Stimulated activated CD8-positive, alpha-beta memory T cell treated with anti-CD3 and anti-CD28 coated beads, Interleukin-15, amount 100 ng/mL, for 48 hours (primary cell): Measurements from ENCODE around the gene GPR158.
"Not testable (repeated sequence)": the region's sequence is repeated elsewhere in the genome, so short reads cannot be mapped to it uniquely, and the experiment has no call there.

ENCODE experiments used
- DNase-seq, 2 donors: peaks; one replicate each; pipeline ENCODE4 v3.0.0-alpha.2; 2020; ENCODE audit warnings: low read depth in 2 of 2

Gene GPR158

DNA sequence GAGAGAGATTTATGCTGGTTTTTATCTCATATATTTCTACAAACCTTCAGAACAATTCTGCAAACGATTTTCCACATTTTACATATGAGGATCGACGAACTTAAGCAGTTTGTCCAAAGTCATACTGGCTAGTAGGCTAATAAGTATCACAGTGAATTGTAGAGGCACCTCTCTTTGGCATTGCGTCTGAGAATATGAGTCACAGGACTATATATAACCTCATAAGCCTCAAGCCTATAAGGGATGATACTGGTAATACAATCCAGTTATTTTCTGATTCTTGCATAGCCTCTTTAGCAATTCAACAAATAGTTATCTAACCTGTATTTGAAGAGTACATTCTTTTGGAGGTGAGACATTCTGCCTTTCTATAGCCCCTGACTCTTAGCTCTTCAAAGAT, 129.8 kb downstream of the GPR158 start:
- no peak for DNase-seq

DNA sequence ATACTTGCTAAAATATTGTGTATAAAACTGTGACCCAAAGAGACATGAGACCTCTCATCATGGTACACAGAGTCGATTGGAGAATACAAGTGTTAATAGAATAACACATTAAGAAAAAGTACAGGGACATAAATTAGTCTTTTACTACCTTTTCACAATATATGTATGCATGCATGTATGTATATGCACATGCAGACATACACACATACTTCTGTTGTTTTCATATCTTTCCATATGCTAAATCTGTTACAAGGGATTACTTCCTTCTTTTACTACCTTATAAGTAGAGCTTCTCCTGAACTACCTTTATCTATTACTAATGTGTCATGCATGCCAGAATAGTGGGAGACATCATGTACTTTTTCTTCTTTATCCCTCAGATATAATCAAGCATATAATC, 131.6 kb downstream of the GPR158 start:
- no peak for DNase-seq

GRCh38 chr10:25308278-25308677, 133.5 kb downstream of the GPR158 start:
- no peak for DNase-seq

DNA sequence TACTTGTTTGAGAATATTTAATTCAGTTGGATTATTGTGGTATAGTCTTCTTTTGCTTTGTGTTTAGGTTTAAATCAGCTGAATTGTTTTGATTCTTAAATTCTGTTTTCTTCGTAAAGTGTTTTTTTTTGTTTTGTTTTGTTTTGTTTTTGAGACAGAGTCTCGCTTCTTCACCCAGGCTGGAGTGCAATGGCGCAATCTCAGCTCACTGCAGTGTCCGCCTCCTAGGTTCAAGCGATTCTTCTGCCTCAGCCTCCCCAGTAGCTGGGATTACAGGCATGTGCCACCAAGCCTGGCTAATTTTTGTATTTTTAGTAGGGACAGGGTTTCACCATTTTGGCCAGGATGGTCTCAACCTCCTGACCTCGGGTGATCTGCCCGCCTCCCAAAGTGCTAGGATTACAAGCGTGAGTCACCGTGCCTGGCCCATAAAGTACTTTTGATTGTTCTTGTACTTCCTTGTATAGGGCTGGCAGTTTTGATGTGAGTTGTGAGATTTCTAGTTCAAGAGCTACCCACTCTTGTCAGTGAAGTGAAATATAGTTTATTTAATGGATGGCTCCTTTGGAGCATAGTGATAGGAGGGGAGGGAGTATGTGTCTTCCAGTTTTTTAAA, 142.9 kb downstream of the GPR158 start:
- DNase-seq = not testable (repeated sequence)

GRCh38 chr10:25327273-25327672, 152.5 kb downstream of the GPR158 start:
- DNase-seq = no peak

- DNase-seq = no peak
These were observed 153.6 kb downstream of the GPR158 start for GRCh38 chr10:25328361-25328760.

- DNase-seq = not testable (repeated sequence)
These were observed 154.8 kb downstream of the GPR158 start for GRCh38 chr10:25329587-25329986.

DNA sequence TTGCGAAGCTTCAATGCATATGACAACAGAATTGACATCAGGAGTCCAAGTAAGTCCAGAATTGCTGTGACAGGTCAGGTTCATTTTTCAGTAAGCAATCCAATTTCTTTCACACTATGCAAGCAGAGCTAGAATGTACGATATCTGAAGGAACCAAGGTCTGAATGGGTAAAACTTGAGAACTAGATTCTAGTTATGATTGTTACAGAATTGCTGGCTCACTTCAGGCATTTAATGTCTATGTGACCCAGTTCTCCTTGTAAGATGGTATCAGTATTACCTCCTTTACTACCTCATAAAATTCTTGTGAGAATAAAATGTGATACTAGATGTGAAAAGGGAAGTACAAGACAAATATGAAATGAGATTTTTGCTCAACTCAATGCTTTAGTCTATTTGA, 159.6 kb downstream of the GPR158 start:
- no peak for DNase-seq

- no peak for DNase-seq
These were observed 161.5 kb downstream of the GPR158 start for GRCh38 chr10:25336330-25336729.

DNA sequence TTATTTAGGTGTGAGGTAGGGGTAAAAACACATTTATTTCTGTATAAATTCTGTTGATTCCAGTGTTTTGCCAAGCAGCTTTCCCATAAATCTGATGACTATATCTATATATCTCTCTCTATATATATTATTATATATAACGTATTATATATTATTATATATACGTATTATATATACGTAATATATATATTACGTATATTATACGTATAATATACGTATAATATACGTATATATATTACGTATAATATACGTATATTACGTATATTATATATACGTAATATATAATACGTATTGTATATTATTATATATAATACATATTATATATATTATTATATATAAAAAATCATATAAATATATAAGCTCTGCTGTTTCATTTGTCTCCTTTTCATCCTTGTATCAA, 163.5 kb downstream of the GPR158 start:
- no peak for DNase-seq

DNA sequence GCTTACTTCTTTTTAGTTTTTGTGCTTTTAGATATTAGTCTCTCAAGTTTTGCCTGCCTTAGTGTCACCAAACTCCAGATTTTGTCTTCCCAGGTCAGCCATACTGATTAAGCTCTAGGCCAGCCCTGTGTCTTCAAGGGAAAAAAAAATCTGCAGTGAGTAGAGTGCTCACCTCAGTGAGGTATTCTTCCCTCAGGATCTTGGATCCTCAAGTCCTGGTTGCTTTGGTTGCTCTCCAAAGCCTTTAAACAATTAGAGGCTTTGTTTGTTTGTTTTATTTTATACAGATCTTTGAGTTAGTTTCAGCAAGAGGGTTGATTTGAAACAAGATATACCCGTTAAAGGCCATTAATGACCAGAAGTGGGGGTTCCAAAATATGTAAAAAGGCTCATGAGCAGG, 165.2 kb downstream of the GPR158 start:
- DNase-seq = no peak

- no peak for DNase-seq
These were observed 174.7 kb downstream of the GPR158 start for GRCh38 chr10:25349520-25349919.

GRCh38 chr10:25356609-25357008, 181.8 kb downstream of the GPR158 start:
- DNase-seq = no peak

GRCh38 chr10:25357269-25357668, 182.5 kb downstream of the GPR158 start:
- no peak for DNase-seq

DNA sequence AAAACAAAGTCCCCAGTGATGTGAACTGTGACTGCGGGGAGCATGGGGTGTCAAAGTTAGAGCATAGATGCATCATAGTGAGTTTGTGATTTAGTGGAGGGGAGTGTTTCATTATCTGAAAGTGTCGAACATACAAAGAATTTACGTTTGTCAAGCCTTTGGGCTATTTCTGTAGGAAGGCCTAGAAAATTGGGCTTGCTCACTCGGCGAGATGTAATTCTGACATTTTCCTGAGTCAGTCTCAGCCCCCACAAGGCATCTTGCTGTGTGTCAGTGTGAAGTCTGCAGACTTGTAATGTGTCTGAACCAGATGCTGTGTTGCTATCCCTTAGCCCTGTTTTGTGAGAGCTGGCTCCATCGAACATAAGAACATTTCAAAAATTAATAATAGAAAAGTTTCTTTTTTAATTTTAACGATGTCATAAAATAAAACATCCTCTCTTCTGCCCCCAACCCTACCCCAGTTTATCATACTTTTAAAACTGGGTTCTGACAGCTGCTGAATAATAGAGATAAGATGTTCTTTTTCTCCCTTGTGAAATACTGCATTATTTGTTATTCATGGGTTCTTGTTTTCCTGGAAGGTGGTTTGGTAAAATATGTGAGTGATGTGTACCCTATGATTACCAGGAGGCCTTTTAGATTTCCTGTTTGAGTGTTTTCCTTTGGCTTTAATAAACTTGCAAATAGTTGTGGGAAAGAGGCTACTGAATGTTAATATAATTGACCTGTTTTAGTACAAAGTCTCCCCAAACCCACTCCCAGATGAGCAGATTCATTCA, 207.4 kb downstream of the GPR158 start:
- no peak for DNase-seq

GRCh38 chr10:25382901-25383300, 208.1 kb downstream of the GPR158 start:
- DNase-seq = not testable (repeated sequence)

DNA sequence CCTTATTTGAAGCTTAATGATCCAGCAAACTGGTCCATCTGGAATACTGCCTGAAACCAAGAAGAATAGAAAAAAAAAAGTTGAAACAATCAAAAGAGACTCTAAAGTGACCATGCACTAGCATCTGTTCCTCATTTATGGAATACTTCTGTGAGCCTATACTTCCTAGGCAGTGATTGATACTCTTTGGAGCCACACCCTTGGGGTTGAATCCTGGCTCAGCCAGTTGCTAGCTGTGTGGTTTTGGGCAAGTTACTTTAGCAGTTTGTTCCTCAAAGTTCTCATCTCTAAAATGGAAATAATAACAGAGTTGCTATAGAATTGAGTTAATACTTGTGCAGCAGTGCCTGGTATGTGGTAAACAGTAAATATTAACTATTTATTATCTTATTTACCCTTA, 208.9 kb downstream of the GPR158 start:
- DNase-seq = no peak

DNA sequence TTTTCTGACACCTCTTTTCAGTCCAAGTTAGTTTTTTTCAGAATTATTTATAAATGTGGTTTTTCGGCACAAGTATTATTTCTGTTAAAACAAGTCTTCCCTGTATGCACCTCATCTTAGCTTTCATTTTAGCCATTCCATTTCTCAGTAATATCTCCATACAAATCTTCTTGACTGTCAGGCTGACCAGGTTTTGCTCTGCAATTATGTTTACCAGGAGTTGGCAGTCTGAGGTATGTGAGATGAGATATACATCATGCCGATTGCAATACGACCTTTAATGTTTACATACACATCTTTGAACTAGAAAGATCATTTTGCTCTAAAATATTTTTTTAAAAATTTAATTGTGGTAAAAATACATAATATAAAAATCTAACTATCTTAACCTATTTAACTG, 209.8 kb downstream of the GPR158 start:
- DNase-seq = no peak

- no peak for DNase-seq
These were observed 213.5 kb downstream of the GPR158 start for GRCh38 chr10:25388188-25388861.

- no peak for DNase-seq
These were observed 214.0 kb downstream of the GPR158 start for GRCh38 chr10:25388862-25389206.

DNA sequence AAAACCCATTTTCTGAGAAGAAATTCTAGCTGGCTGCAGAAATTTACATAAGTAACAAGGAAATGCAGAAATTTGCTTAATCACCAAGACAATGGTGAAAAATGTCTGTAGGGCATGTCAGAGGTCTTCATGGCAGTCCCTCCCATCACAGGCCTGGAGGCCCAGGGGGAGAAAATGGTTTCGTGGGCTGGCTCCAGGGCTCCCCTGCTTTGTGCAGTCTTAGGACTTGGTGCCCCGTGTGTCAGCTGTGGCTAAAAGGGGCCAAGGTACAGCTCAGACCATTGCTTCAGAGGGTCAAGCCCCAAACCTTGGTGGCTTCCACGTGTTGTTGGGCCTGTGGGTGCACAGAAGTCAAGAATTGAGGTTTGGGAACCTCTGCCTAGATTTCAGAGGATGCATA, 215.9 kb downstream of the GPR158 start:
- DNase-seq = no peak

DNA sequence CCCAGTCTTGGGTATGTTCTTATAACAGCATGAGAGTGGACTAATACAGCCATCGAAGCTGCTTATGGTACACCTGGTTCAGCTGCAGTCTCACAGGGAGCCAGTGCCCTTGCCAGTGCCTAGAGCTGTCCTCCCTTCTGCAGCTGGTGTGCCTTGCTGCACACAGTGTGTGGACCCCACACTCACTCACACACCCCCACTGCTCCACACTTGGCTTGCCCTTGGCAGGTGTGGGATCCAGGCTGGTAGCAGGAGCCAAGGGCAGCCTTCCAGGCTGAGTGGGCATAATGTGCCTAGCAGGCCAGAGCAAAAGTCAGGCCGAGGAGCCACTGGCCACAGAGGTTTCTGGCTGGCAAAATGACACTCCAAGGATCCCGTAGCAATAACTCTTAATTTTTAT, 217.3 kb downstream of the GPR158 start:
- DNase-seq = no peak

GRCh38 chr10:25393621-25394020, 218.8 kb downstream of the GPR158 start:
- no peak for DNase-seq
